NCI-H2196 treated with DMSO at 0.1 percent for 48 hours (cell line): ENCODE results near the gene YPEL4.
"Not testable (repeated sequence)": the region's sequence is repeated elsewhere in the genome, so short reads cannot be mapped to it uniquely, and the experiment has no call there.

ENCODE experiments used
- DNase-seq: peaks from one replicate; lab custom pipeline; 2025; ENCODE audit not compliant: unreplicated experiment; lab: John Stamatoyannopoulos, UW

Gene YPEL4

GRCh38 chr11:57649826-57650738 lies at the start of gene YPEL4:
TSS of gene YPEL4 (minus strand) at chr11:57649912. CDS start at chr11:57647107, 2,805 bp downstream.
- no peak for DNase-seq

- no peak for DNase-seq
Measured at GRCh38 chr11:57698843-57699365, 49.2 kb upstream of the YPEL4 start.

- DNase-seq = not testable (repeated sequence)
Measured at GRCh38 chr11:57690474-57690873, 40.8 kb upstream of the YPEL4 start.

GRCh38 chr11:57681168-57681567 lies 31.5 kb upstream of the YPEL4 start:
- no peak for DNase-seq

GRCh38 chr11:57680552-57680874 lies 30.8 kb upstream of the YPEL4 start:
- DNase-seq = no peak

- DNase-seq = no peak
Measured at GRCh38 chr11:57679396-57679795, 29.7 kb upstream of the YPEL4 start.

- no peak for DNase-seq
Measured at GRCh38 chr11:57675176-57675941, 25.6 kb upstream of the YPEL4 start.

- DNase-seq = no peak
Measured at GRCh38 chr11:57674251-57674650, 24.5 kb upstream of the YPEL4 start.

- no peak for DNase-seq
Measured at GRCh38 chr11:57668434-57668782, 18.7 kb upstream of the YPEL4 start.

- DNase-seq = peak; percentile 100
Measured at GRCh38 chr11:57667736-57668433, 18.2 kb upstream of the YPEL4 start, which contains the start of gene ZDHHC5. TSS of gene ZDHHC5 (plus strand) at chr11:57668114. CDS start at chr11:57673091, 4,977 bp downstream.

GRCh38 chr11:57667117-57667735 lies 17.5 kb upstream of the YPEL4 start:
- peak; percentile 97 for DNase-seq

GRCh38 chr11:57663975-57664374 lies 14.3 kb upstream of the YPEL4 start:
- DNase-seq = no peak

GRCh38 chr11:57662893-57663292 lies 13.2 kb upstream of the YPEL4 start:
- DNase-seq = no peak

- DNase-seq = no peak
Measured at GRCh38 chr11:57659669-57660068, 10.0 kb upstream of the YPEL4 start.

- DNase-seq = no peak
Measured at GRCh38 chr11:57658023-57658361, 8.3 kb upstream of the YPEL4 start.

- DNase-seq = peak; percentile 95
Measured at GRCh38 chr11:57657194-57658022, 7.7 kb upstream of the YPEL4 start, which contains the start of gene CLP1. TSS of gene CLP1 (plus strand) at chr11:57657762. CDS start at chr11:57659477, 1,715 bp downstream.

- DNase-seq = no peak
Measured at GRCh38 chr11:57656885-57657193, 7.1 kb upstream of the YPEL4 start.

GRCh38 chr11:57653163-57653562 lies 3.5 kb upstream of the YPEL4 start:
- no peak for DNase-seq

- no peak for DNase-seq
Measured at GRCh38 chr11:57652662-57653061, 3.0 kb upstream of the YPEL4 start.

- not testable (repeated sequence) for DNase-seq
Measured at GRCh38 chr11:57652230-57652629, 2.5 kb upstream of the YPEL4 start.
